Activated CD4-positive, CD25-positive, alpha-beta regulatory T cell treated with anti-CD3 and anti-CD28 coated beads, Interleukin-2, amount 50 U/mL, for 72 hours (primary cell): ENCODE results near the gene PLK3.
"Not testable (repeated sequence)": the region's sequence is repeated elsewhere in the genome, so short reads cannot be mapped to it uniquely, and the experiment has no call there.

Experiments
- DNase-seq: peaks from one replicate; pipeline ENCODE4 v3.0.0; 2021

PLK3 gene

DNA sequence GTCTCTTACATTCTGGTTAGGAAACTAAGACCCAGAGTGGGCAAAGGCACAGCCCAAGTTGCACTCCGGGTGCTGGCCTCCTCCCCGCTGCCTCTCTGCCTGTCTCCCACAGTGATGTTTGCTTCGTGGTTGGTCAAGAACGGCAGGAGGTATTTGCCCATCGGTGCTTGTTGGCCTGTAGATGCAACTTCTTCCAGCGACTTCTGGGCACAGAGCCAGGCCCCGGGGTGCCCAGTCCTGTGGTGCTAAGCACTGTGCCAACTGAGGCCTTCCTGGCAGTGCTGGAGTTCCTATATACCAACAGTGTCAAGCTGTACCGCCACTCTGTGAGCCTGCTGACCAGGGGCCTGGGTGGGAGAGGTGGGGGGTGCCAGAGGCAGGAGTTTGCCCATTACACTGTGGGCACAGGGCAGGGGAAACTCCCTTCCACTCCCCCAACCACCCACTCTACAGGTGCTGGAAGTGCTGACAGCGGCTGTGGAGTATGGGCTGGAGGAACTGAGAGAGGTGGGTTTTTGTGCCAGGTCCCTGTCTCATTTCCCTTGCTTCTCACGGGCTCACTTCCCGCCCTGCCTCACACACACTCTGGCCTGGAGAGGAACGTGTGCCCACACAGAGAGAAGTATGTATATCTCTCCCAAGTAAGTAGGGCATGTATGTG lies 10.1 kb downstream of the PLK3 start:
- DNase-seq, result no peak

DNA sequence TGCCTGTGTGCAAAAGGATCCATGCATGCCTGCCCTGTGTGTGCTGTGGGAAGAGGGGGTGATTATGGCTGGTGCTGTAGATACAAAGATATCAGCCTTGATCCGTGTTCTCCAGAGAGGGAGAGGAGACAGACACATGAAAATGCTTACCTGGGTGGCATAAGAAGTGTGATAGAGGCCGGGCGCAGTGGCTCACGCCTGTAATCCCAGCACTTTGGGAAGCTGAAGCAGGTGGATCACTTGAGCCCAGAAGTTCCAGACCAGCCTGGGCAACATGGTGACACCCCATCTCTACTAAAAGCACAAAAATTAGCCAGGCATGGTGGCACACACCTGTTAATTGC lies 10.6 kb downstream of the PLK3 start:
- DNase-seq, result not testable (repeated sequence)

DNA sequence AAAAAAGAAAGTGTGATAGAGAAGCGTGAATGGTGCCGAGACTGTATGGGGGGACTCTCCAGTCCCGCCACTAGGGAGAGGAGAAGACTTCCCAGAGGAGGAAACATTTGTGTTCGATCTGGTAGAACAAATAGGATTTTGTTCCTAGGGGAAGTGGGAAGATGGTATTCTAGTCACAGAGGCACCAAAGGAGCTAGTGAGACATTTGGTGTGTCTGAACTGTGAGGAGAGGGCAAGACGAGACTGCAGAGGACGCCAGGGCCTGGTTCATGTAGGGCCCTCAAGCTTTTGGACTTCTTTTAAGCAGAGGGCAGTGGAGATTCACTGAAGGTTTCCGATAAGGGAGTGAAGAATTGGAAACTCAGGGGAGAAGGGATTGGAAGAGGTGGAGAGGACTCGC lies 11.1 kb downstream of the PLK3 start:
- DNase-seq, result no peak

DNA sequence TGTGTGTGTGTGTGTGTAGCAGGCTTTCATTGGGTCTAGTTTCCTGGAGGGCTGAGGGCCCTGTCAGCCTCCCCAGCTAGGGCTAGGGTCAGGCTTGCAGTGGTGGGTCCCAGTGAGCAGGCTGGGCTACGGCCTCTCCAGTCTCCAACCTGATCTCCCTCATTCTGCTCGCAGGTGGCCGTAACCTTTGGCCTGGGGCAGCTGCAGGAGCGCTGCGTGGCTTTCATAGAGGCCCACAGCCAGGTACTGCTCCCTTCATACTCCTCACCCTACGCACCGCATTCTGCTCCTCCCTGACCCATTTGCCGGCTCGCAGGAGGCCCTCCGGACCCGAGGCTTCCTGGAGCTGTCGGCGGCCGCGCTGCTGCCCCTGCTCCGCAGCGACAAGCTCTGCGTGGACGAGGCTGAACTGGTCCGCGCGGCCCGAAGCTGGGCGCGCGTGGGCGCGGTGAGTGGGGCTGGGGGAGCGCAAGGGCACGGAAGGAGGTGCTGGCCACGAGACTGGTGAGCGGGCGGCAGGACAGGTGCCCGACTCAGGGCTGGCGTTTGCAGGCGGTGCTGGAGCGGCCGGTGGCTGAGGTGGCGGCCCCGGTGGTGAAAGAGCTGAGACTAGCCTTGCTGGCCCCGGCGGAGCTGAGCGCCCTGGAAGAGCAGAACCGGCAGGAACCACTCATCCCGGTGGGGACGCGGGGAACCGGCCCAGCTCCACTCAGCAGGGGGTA lies 12.8 kb downstream of the PLK3 start:
- no peak for DNase-seq

DNA sequence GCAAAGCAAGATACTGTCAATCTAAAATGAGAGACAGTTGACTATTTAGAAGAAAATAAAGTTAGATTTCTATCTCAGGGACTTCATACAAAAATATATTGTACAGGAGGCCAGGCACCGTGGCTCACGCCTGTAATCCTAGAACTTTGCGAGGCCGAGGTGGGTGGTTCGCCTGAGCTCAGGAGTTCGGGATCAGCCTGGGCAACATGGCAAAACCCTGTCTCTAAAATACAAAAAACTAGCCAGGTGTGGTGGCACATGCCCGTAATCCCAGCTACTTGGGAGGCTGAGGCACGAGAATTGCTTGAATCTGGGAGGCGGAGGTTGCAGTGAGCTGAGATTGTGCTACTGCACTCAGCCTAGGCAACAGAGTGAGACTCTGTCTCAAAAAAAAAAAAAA lies 15.7 kb downstream of the PLK3 start:
- not testable (repeated sequence) for DNase-seq

DNA sequence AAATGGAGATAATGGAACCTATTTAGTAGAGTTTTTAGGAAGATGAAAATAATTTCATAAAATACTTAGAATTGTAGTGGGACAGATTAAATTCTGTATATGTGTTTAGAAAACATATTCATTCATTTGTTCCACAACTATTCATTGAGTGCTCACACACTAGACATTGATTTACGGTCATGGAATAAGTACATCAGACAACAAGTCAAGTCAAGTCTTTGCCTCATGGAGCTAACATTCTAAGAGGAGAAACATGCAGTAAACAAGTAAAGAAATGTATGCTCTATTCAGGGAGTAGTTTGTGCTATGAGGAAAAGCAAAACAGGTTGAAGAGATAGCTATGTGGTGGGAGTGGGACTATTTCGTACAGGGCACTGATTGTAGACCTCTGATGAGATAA lies 17.1 kb downstream of the PLK3 start:
- no peak for DNase-seq

DNA sequence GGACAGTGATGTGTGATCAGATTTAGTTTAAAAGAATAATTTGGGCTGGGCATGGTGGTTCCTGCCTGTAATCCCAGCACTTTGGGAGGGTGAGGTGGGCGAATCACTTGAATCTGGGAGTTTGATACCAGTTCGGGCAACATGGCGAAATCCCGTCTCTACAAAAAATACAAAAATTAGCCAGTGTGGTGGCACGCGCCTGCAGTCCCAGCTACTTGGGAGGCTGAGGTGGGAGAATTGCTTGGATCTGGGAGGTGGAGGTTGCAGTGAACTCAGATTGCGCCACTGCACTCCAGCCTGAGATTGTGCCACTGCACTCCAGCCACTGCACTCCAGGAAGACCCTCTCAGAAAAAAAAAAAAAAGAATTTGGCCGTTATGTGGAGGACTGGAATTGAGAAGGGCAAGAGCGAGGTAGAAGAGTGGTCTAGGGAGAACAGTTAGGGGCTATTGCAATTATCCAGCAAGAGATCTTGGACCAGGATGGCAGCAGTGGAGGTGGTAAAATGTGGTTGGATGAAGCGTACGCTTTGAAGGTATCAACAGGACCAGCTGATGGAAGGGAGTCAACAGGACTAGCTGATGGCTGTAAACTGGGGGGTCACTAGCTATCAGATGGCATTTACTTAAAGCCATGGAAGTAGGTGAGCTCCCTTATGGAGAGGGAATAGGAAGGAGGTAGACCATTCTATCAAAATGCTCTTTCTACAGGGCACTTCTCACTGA lies 17.8 kb downstream of the PLK3 start:
- no peak for DNase-seq

DNA sequence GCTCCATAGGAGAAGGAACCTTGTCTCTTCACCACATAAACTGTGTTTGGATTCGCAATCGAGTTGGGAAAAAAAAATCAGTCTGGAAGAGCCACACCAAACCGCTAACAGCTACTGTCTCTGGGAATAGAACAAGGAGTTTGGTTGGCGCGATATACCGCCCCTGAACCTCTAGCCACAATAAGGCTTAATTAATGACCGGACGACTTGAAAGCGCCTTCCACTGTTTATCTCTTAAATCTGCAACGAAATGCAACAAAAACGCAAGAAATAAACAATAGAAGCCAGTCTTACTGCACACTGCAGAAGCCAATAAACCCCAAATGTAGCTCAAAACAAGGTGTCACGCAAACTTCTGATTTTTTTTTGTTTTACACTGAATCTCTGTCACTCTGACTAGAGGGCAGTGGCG lies 19.0 kb downstream of the PLK3 start:
- no peak for DNase-seq

DNA sequence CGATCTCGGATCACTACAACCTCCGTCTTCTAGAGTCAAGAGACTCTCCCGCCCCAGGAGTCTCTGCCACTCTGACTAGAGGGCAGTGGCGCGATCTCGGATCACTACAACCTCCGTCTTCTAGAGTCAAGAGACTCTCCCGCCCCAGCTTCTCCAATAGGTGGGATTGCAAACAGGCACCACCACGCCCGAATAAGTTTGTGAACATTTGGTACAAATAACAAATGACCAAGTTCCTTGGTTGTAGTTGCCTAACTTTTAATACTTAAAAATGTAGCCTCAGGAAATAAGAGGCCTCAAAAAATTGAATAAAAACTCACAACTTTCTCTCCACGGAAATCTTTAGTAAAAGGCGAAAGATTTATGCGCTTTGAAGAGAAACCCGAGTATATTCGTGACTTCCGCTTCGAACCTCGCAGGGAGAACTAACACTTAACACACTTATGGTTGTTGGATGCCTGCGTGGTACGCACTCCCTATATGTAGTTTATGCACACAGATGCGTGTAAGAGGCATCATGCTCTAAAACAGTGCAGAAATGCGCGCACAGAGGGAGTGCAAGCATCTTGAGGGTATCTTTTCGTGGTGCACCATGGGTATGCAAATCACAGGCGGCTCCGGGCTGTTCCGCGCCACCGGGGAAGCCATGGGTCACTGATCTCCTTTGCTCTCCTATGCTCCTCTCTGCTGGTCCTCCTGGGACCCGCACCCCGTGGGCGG lies 19.6 kb downstream of the PLK3 start:
- DNase-seq, result peak; percentile 81

DNA sequence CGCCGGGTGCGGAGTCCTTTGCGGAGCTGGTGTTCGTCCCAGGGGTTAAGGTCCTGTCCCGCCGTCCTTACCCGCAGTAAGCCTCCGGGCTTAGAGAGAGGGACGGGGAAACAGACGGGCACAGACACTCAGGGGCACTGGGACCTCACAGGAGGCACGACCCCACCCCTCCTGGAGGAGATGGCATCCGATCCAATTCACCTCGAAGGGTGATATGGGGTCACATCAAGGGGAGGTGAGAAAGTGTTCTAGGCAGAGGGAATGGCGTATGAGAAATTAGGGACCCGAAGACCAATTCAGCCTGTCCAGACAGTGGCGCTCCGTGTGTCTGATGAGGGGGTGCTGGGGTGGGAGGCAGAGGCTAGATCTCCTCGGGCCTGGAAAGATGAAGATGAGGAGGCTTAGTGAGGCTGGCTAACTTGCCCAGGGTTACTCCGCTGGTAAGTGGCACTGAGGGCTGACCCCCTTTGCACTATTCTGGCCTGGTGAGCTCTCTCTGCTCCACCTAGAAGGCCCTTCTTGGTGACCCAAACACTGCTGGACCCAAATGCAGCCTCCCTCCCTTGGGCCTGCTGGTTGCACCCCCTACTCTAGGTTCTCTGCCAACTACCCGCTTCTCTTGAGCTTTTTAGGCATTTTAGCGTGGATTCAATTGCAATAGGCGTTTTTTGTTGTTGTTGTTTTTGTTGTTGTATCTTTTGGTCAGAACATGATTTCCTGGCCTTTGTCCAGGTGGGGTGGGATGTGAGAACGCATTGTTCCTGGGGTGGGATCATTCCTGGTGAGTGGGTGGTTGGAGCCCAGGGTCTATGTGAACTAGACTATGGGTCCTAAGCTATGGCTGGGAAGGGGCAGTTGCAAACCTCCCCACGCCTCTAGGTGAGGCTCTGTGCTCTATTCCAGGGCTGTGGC lies 20.4 kb downstream of the PLK3 start:
- no peak for DNase-seq

DNA sequence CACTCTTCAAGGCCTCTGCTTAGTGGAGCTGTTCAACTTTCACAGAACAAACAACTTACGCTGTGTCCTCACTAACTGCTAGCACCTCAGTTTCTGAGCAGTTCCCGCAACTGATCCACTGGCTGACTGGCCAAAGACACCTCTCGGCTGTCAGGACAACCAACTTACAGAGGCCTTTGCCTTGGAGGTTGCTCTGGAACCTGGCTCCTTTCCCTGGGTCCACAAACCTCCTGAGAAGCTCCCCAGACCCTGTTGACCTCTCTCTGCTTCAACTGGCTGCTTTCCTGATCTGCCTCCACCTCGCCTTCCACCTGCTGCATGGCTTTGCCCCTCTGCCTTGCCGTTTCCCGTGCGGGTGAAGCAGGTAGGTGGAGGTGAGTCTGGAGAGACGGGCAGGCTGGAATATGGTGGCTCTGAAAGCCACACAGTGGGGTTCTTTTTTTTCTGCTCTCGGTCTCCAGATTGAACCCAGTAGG lies 21.1 kb downstream of the PLK3 start:
- no peak for DNase-seq

DNA sequence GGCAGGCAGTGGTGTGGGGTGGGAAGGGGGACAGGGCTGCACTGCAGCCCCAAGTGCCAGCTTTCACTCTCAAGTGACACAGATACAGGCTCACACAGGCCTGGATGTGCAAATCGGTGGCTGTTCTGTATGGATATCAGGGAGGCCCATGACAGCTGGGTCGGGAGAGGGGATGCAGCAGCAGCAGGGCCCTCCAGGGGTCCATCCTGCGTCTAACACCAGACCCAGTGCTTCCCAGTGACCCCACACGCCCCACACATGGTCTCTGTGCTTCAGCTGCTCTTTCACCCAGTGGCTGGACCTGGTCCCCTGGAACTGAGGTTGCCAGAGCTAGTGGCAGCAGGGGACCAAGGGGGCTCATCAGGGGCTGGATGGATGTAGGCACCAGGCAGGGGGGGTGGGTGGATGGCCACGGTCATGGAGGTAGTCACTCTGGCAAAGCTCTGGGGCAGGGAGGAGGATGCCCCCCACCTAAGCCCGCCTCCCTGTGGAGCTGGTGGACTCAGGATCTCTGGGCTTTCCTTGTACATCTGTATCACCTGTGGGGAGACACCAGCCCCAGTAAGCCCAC lies 22.0 kb downstream of the PLK3 start:
- DNase-seq, result no peak

DNA sequence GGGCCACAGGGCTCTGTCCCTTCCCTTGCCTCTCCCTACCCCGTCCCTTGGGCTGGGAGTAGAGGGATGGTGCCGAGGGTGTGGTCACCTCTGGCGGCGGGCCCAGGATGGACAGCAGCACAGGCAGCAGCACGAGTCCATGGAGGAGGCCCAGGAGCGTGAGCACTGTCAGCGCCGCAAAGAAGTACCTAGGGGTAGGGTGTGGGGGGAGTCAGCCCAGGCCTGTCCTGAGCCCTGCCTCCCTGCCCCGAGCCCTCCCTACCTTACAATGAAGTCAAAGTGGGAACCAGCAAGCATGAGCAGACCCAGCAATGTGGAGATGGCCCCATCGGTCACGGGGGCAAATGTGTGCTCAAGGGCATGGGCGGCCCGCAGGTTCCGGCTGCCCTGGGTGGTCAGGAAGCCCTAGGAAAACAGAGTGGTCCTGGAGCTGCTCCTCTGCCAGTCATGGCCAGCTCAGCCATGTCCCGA lies 22.8 kb downstream of the PLK3 start:
- DNase-seq, result no peak

DNA sequence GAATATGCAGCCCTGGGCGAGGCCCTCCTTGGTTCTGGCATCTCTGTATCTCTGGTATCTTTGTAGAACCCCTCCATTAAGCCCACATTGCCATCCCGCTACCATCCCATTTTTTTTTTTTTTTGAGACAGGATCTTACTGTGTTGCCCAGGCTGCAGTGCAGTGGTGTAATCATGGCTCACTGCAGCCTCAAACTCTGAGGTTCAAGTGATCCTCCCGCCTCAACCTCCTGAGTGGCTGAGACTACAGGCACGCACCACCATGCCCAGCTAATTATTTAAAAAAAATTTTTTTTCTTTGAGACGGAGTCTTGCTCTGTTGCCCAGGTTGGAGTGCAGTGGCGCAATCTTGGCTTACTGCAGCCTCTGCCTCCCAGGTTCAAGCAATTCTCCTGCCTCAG lies 24.2 kb downstream of the PLK3 start:
- not testable (repeated sequence) for DNase-seq

DNA sequence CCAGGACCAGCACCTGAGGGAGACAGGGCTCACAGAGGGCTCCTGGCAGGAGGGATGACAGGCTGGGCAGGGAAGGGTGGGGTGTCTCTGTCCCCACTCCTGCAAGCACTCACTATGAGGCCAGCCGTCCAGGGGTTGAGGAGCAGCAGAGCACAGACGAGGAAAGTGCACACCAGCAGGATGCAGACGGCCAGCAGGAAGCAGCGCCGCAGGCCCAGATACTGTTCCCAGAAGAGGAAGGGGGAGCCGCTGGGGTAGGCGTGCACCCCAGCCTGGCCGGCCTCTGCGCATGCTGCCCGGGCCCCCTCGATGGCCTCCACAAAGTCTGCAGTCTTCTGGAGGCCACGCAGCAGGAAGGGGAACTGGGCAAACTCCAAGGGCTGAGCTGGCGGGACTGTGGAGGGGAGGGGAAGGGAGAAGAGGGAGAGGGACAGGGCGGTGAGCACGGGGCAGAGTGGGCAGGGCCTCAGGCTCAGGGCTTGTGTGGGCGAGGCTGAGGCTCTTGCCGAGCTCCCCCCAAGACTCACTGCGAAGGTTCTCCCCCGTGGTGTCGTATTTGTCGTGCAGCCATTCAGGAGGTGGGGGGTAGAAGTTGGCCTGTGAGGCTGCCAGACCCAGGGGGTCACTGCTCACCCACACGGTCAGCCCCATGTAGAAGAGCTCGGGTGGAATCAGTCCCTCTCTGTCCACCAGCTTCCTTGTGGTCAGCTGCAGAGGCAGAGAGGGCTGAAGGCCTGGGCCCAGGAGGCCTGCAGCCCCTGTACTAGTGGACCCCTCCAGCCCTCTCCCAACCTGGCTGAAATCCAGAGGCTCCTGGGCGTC lies 26.4 kb downstream of the PLK3 start:
- no peak for DNase-seq

DNA sequence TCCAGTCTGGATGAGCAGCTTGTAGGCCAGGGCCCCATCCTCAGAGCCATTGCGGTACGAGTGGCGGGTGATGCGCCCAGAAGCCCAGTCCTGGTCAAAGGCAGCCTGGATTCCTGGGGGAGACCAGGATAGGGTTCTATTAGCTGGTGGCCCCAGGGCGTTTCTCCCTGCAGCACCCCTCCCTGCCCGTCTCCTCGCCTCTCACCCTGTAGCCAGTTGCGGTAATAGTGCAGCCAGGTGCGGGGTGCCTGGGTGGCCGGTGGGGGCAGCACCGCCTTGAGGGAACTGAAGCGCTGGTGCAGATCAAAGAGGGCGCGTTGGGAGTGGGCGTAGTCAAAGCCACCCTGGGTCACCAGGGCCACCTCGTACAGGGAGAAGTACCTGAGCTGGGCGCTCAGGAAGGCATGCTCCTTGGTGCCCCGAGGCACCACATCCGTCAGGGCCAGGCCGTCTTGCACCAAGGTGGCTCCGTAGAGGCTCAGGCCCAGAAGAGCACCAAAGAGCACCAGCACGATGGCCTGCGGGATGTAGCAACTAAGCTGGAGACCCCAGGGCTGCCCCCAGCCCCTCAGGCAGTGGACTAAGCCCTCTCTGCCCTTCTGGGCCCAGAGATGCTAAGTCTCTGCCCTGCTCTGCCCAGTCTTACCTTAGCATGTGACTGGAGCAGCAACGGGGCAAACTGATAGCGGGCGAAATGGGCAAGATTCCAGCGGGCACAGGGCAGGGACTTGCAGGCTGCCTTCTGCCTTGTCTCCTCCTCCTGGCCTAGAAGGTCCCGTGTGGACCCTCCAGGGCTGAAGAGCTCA lies 27.2 kb downstream of the PLK3 start:
- no peak for DNase-seq

DNA sequence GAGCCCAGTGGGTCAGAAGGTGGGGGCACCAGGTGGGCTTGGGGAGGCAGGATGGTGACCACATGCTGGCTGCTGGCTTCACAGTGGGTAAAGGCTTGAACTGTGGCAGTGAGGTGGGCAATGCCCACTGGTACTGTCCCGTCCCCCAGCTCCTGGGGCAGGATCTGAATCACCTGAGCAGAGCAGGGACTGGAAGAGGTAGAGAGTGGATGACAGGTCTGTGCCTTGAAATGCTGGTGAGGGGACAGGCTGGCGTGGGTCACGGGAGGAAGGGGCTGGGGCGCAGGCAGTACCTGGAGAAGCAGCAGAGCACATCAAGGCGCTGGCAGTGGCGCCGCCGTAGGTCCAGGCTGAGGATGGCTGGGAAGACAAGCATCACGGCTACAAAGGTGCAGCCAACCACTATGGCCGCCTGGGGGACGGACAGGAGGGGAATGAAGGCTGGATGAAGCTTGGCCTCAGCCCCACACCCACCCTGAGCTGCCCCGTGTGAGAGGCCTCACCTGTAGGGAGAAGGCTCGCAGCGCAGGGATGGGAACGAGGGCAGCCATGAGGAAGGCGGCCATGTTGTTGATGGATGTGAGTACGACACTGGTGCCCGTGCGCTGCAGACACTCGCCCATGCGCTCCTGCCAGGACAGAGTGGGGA lies 27.9 kb downstream of the PLK3 start:
- no peak for DNase-seq

DNA sequence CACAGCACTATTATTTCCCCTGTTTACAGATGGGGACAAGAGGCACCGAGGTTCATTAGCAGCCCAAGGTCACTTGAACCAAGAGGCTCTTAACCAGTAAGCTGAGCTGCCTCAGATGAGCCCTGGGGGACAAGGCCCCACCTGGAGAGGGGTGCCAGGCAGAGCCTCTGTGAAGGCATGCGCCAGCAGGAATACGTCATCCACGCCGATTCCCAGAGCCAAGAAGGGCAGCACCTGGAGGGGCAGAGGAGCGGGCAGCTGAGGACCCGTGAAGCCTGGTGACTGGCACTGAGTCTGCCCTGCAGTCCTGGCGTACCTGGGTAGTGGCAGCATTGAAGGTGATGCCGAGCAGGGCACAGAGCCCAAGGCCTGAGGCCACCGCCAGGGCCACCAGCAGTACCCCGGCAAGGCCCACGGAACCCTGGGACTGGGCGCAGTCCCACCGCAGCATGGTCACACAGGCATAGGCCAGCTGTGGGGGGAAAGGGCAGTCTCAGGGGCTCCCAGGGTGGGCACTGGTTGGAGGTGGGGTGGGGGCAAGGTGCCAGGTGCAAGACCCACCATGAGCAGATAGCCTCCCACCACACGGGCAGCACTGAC lies 28.8 kb downstream of the PLK3 start:
- DNase-seq, result no peak
